ENCODE measurements around the gene PMPCA. TPM values are rescaled to one million over a fixed set of nuclear protein-coding genes. Genes with fewer than 3 reads are reported as not detected.

PMPCA gene
- total RNA-seq, 1 experiment from 2014 or later = 54.9 TPM

DNA sequence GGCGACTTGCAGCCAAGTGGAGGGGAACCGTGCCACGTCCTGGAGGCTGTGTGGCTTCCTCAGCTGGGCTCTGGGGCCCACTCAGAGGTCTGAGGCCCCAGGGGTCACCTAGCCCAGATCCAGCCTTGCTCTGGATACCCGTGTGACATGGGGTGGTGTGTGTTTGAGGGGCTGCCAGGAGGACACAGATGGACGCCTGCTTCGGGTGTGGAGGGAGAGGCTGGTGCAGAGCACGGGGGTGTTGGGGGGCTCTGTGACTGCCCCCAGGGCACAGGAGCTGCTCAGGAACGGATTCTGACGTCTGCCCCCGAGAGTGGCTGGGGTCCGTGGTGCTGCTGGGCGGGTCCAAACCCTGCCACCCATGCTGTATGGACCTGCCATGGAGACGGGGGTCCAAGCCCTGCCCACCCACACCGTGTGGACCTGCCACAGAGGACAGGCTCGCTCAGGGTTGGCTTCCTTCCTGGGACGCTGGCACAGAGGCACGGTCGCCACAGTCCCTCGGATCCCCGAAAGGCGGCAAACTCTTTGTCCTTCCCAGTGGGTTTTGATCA is 18.7 kb downstream of the PMPCA start:
- Histone ChIP-seq H3K27ac (ENCODE audit: low read length) (no peak overlapping the region), H3K27me3 (ENCODE audit: low read length) (no peaks in the 10 kb centered on the region), H3K79me2 (ENCODE audit: low read length) (no peaks in the 10 kb centered on the region), H4K20me1 (ENCODE audit: low read length) (no peaks in the 10 kb centered on the region), H3K9me2 (replicated peaks; ENCODE audit: low read length) (no peaks in the 10 kb centered on the region), H2AFZ (ENCODE audit: low read length) (no peak overlapping the region), H3K4me3 (ENCODE audit: low read length) (no peak overlapping the region), H3K4me1 (ENCODE audit: insufficient read depth, low read length) (no peaks in the 10 kb centered on the region), H3K9ac (ENCODE audit: low read length) (no peak overlapping the region), H3F3A (ENCODE audit: low read length, unreplicated experiment) (no peaks in the 10 kb centered on the region), H3K9me3 (ENCODE audit: low read length) (no peaks in the 10 kb centered on the region), H3K36me3 (ENCODE audit: low read depth, low read length) (no peaks in the 10 kb centered on the region), H3K4me2 (ENCODE audit: low read length) (no peak overlapping the region)
- ChIA-PET CTCF (no interaction called here), POLR2A (ENCODE audit: unreplicated experiment) (no interaction called here)
- TF ChIP-seq EZH2 (IDR thresholded peaks at IDR 0.05; ENCODE audit: low read length, unreplicated experiment) (no peak), EZH2phosphoT487 (IDR thresholded peaks at IDR 0.05; ENCODE audit: borderline replicate concordance, low read length) (no peak)
- TF ChIP-seq, protein P1, sequence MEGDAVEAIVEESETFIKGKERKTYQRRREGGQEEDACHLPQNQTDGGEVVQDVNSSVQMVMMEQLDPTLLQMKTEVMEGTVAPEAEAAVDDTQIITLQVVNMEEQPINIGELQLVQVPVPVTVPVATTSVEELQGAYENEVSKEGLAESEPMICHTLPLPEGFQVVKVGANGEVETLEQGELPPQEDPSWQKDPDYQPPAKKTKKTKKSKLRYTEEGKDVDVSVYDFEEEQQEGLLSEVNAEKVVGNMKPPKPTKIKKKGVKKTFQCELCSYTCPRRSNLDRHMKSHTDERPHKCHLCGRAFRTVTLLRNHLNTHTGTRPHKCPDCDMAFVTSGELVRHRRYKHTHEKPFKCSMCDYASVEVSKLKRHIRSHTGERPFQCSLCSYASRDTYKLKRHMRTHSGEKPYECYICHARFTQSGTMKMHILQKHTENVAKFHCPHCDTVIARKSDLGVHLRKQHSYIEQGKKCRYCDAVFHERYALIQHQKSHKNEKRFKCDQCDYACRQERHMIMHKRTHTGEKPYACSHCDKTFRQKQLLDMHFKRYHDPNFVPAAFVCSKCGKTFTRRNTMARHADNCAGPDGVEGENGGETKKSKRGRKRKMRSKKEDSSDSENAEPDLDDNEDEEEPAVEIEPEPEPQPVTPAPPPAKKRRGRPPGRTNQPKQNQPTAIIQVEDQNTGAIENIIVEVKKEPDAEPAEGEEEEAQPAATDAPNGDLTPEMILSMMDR (conservative IDR thresholded peaks at IDR 0.05; ENCODE audit: low read depth, low read length) = no peak
- no TSS peak for BruUV-seq (replicated peaks)
- intact Hi-C loops (cut with micrococcal nuclease) = no loop called here
- DNase-seq (no peak), ATAC-seq (no peak)

DNA sequence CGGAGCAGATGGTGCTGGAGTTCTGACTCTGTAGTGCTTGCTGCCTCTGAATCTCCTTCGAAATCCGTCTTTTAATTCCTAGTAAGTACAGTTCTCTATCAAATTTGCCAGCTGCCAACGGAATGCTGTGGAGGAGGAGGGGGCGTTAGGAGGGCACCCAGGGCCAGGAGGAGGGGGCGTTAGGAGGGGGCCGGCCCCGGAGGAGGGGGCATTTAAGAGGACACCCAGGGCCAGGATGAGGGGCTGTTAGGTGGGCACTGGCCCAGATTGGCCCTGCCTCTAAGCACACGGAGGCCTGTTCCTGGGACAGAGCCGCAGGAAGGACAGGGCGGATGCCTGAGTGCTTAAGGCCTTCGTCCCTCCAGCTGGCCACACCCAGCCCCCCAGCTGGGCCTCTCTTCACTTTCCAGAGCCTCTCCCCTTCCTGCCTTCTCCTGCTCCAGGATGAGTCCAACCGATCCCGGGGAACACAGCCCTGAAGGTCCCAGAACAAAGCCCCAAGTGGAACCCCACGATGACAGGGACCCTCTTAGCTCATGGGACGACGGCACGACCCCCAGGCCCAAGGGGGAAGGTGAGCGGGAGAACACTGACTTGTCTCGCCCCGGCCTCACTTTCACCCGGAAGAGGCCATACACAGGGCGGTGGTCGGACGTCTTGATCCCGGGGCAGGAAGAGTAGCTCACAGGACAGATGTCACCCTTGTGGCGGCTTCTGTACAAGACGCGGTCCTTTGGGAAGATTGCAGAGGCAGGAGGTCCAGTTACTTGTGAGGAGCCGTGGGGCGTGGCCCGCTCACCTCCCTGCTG is 19.4 kb downstream of the PMPCA start:
- ATAC-seq (no peak), DNase-seq (no peak)
- TF ChIP-seq EZH2 (IDR thresholded peaks at IDR 0.05; ENCODE audit: low read length, unreplicated experiment) (no peak), EZH2phosphoT487 (IDR thresholded peaks at IDR 0.05; ENCODE audit: borderline replicate concordance, low read length) (no peak)
- H3K4me2 ChIP-seq (ENCODE audit: low read length) = no peak overlapping the region
- H3K4me1 ChIP-seq (ENCODE audit: insufficient read depth, low read length) = no peaks in the 10 kb centered on the region
- no peaks in the 10 kb centered on the region for H3K79me2 ChIP-seq (ENCODE audit: low read length)
- ChIA-PET CTCF (no interaction called here), POLR2A (ENCODE audit: unreplicated experiment) (no interaction called here)
- no peaks in the 10 kb centered on the region for H3K27me3 ChIP-seq (ENCODE audit: low read length)
- no peaks in the 10 kb centered on the region for H3K9me2 ChIP-seq (replicated peaks; ENCODE audit: low read length)
- H4K20me1 ChIP-seq (ENCODE audit: low read length) = no peaks in the 10 kb centered on the region
- intact Hi-C loops (cut with micrococcal nuclease) = no loop called here
- H3K9me3 ChIP-seq (ENCODE audit: low read length) = no peaks in the 10 kb centered on the region
- no peaks in the 10 kb centered on the region for H3K36me3 ChIP-seq (ENCODE audit: low read depth, low read length)
- no TSS peak for BruUV-seq (replicated peaks)
- H2AFZ ChIP-seq (ENCODE audit: low read length) = no peak overlapping the region
- no peaks in the 10 kb centered on the region for H3F3A ChIP-seq (ENCODE audit: low read length, unreplicated experiment)
- H3K27ac ChIP-seq (ENCODE audit: low read length) = no peak overlapping the region
- no peak overlapping the region for H3K4me3 ChIP-seq (ENCODE audit: low read length)
- no peak overlapping the region for H3K9ac ChIP-seq (ENCODE audit: low read length)

DNA sequence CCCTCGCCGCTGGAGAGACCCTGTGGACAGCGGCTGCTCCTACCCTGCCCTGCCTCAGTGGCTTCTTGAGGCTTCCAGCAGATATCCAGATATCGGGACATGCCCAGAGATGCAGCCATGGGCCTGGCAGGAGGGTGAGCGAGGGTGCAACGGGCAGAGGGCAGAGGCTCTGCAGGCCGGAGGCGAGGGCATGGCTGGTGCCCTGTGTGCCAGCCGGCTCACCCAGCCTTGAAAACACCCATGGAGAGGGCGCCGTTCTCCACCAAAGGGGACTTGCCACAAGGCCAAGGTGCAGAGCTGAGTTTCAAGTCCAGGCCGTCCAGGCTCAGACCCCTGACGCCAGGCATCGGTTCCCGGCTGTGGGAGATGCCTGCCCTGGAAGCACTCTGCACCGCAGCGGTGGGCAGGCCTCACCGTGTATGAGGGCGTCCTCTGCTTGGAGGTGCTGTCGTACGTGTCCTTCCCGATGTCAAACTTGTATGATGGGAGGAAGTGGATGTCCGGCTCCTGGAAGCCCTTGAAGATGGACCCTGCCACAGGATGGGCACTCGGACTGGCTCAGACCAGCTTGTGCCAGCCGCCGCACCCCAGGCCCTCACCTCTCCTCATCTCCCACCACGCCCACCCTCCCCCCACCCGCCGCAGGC is 20.3 kb downstream of the PMPCA start:
- Histone ChIP-seq H3K4me2 (ENCODE audit: low read length) (no peak overlapping the region), H3K9me3 (ENCODE audit: low read length) (no peaks in the 10 kb centered on the region), H4K20me1 (ENCODE audit: low read length) (no peaks in the 10 kb centered on the region), H3F3A (ENCODE audit: low read length, unreplicated experiment) (no peaks in the 10 kb centered on the region), H3K36me3 (ENCODE audit: low read depth, low read length) (no peaks in the 10 kb centered on the region), H3K27me3 (ENCODE audit: low read length) (no peaks in the 10 kb centered on the region), H3K9me2 (replicated peaks; ENCODE audit: low read length) (no peaks in the 10 kb centered on the region), H3K79me2 (ENCODE audit: low read length) (peaks cover 4% of the 10 kb centered on the region; the same call in 1 of the 2 replicates), H2AFZ (ENCODE audit: low read length) (no peak overlapping the region), H3K4me3 (ENCODE audit: low read length) (no peak overlapping the region), H3K9ac (ENCODE audit: low read length) (no peak overlapping the region), H3K27ac (ENCODE audit: low read length) (no peak overlapping the region), H3K4me1 (ENCODE audit: insufficient read depth, low read length) (no peaks in the 10 kb centered on the region)
- ChIA-PET CTCF (no interaction called here), POLR2A (ENCODE audit: unreplicated experiment) (no interaction called here)
- no TSS peak for BruUV-seq (replicated peaks)
- TF ChIP-seq EZH2phosphoT487 (IDR thresholded peaks at IDR 0.05; ENCODE audit: borderline replicate concordance, low read length) = no peak
- TF ChIP-seq EZH2 (IDR thresholded peaks at IDR 0.05; ENCODE audit: low read length, unreplicated experiment) = no peak
- TF ChIP-seq, protein P1 (conservative IDR thresholded peaks at IDR 0.05; ENCODE audit: low read depth, low read length) = no peak
- intact Hi-C loops (cut with micrococcal nuclease) = no loop called here
- DNase-seq = no peak
- no peak for ATAC-seq
